HepG2 (cell line): ENCODE measurements around the gene MEI1. TPM values are rescaled to one million over a fixed set of nuclear protein-coding genes. Genes with fewer than 3 reads are reported as not detected.

Source experiments
- BATF2 ChIP-seq: sonication (generic); formaldehyde crosslinking; IDR thresholded peaks from 2 replicates; pipeline ENCODE4 v1.8.0; 2022; ENCODE audit warnings: mild to moderate bottlenecking, missing genetic modification reagents, moderate library complexity
- FOXA3 ChIP-seq: IDR thresholded peaks from 2 replicates; pipeline ENCODE4 v1.6.1; 2016; ENCODE audit warnings: missing genetic modification reagents, missing compliant biosample characterization
- HOXA9 ChIP-seq: sonication (generic); formaldehyde crosslinking; IDR thresholded peaks from 2 replicates; pipeline ENCODE4 v1.8.1; 2022; ENCODE audit warnings: missing genetic modification reagents, mild to moderate bottlenecking, moderate library complexity, borderline replicate concordance
- NFAT5 ChIP-seq: sonication (generic); formaldehyde crosslinking; IDR thresholded peaks from 2 replicates; pipeline ENCODE4 v1.4.0; 2020; ENCODE audit warnings: missing genetic modification reagents
- SMAD9 ChIP-seq: sonication (generic); formaldehyde crosslinking; IDR thresholded peaks from 2 replicates; pipeline ENCODE4 v1.5.1; 2020; ENCODE audit warnings: mild to moderate bottlenecking, missing genetic modification reagents
- TEAD3 ChIP-seq: optimal IDR thresholded peaks from 2 replicates; pipeline ENCODE3; 2016; ENCODE audit warnings: borderline replicate concordance
- TSC22D2 ChIP-seq: sonication (generic); formaldehyde crosslinking; IDR thresholded peaks from 2 replicates; pipeline ENCODE4 v1.5.1; 2020; ENCODE audit warnings: missing genetic modification reagents, mild to moderate bottlenecking, borderline replicate concordance
- WIZ ChIP-seq: sonication (generic); formaldehyde crosslinking; IDR thresholded peaks from 2 replicates; pipeline ENCODE4 v1.5.1; 2020; ENCODE audit warnings: mild to moderate bottlenecking, missing genetic modification reagents
- ZFP41 ChIP-seq: sonication (generic); formaldehyde crosslinking; IDR thresholded peaks from 2 replicates; pipeline ENCODE4 v1.4.0; 2020; ENCODE audit warnings: mild to moderate bottlenecking, missing genetic modification reagents, borderline replicate concordance
- ZNF318 ChIP-seq: sonication (generic); formaldehyde crosslinking; IDR thresholded peaks from 2 replicates; pipeline ENCODE4 v1.4.0; 2020; ENCODE audit warnings: mild to moderate bottlenecking, missing genetic modification reagents
- ZNF33B ChIP-seq: sonication (generic); formaldehyde crosslinking; IDR thresholded peaks from 2 replicates; pipeline ENCODE4 v1.5.1; 2020; ENCODE audit warnings: mild to moderate bottlenecking, missing genetic modification reagents
- ZSCAN5A ChIP-seq: sonication (generic); formaldehyde crosslinking; IDR thresholded peaks from 2 replicates; pipeline ENCODE4 v1.8.0; 2022; ENCODE audit warnings: mild to moderate bottlenecking, missing genetic modification reagents, borderline replicate concordance
- polyA plus RNA-seq, 8 experiments: library from polyadenylated mRNA; depleted of rRNA in 3 of 8; stranded (reverse) in 7 of 8; unstranded in 1 of 8; fragments of >200 nt; fragmentation: Illumina TruSeq in 4 of 8; extraction: Trizol in 4 of 8; gene quantifications; 2 replicates each; pipeline versions ENCODE4 v1.2.1 to v1.2.3, GENCODE V29; 2011 to 2016; ENCODE audit warnings: low read depth in 4 of 8, missing spikeins in 1 of 8, mixed read lengths in 1 of 8; ENCODE audit not compliant: insufficient read depth in 1 of 8
- total RNA-seq, 5 experiments: library from RNA; depleted of rRNA; stranded (reverse); fragments of >200 nt; fragmentation: Illumina TruSeq; extraction: Trizol; gene quantifications; 2 replicates each; pipeline ENCODE4 v1.2.3, GENCODE V29; 2016; ENCODE audit warnings: low read depth in 1 of 5

Gene MEI1
- total and polyA plus RNA-seq, 2 of the 13 experiments (the other 11 are each of a cell fraction or from before 2014, with no cell fraction given) = 0.75 to 1.9 TPM

GRCh38 chr22:41799486-41800347 lies 100.4 kb downstream of the MEI1 start (continued):
- peak; percentile 45; the same call in 1 of the 2 replicates for TF ChIP-seq ZNF318 (CRISPR knock-in tag)
- no peak for TF ChIP-seq NFAT5 (CRISPR knock-in tag)
- 0 out of 2 replicates have a peak, but pooled peaks have one; percentile 30 for TF ChIP-seq HOXA9 (CRISPR knock-in tag)
- peak; percentile 2; the same call in 1 of the 2 replicates for TF ChIP-seq WIZ (CRISPR knock-in tag)
- TF ChIP-seq ZFP41 = no peak
- peak; percentile 58; the same call in 1 of the 2 replicates for TF ChIP-seq ZNF33B (CRISPR knock-in tag)
- no peak for TF ChIP-seq FOXA3
- no peak for TF ChIP-seq TEAD3 (CRISPR knock-in tag)
- TF ChIP-seq SMAD9 = no peak
- peak; percentile 46; the same call in 1 of the 2 replicates for TF ChIP-seq TSC22D2 (CRISPR knock-in tag)
- peak; percentile 74; the same call in 1 of the 2 replicates for TF ChIP-seq BATF2
- TF ChIP-seq ZSCAN5A = peak; percentile 30; the same call in 1 of the 2 replicates
